ENCODE data around the gene LBH.

The LBH gene

DNA sequence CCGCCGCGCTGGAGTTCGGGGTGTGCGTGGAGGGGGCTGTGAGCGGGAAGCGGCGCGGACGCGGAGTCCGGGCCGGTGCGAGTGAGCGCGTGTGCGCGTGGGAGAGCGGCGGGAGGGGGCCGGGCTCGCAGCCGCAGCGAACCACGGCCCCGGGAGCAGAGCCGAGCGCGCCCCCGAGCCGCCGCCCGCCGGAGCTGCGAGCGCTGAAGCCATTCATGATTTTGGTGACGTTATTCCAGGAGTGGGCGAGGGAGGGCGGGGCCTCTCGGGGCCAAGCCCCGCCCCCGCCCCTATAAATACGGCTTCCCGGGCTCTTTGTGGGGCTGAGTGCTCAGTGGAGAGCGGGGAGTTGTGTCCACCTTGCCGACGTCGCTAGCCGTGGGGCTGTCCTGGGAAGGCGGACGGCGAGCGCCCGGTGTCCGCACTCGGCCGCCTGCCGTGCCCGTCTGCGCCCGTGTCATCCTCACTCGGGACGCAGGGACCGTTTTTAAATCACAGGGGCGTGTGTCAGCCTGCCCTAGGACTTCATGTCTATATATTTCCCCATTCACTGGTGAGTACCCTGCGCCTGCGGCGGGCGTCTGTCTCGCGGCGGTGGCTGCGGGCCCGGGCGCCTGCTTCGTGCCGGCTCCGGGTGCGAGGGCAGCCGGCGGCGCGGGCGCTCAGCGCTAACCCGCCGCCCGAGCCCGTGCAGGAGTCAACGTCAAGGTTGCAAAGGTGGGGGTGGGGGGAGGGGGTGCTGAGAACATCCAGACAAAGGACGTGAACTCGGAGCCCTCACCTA lies at the start of gene LBH:
Gene LBH, plus strand, starts transcription at position 323 of the 784 bp plus-strand sequence. Its CDS starts 205 bp downstream, at position 528.
- peak; percentile 58 for DNase-seq

GRCh38 chr2:30184035-30184434 lies 47.3 kb upstream of the LBH start:
- no peak for DNase-seq

DNA sequence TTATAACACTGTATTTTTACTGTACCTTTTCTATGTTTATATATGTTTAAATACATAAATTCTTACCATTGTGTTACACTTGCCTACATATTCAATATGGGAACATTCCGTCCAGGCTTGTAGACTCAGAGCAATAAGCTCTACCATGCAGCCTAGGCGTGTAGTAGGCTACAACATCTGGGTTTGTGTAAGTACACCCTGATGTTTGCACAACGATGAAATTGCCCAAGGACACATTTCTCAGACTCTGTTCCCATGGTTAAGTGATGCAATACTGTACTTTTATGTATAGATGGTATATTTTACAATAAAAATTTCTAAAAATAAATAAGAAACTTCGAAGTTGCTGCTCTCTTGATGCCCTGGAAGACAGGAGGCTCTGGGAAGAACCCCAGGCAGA lies 46.2 kb upstream of the LBH start:
- DNase-seq, result no peak

GRCh38 chr2:30188292-30188691 lies 43.0 kb upstream of the LBH start:
- DNase-seq, result no peak

GRCh38 chr2:30190637-30191036 lies 40.7 kb upstream of the LBH start:
- no peak for DNase-seq

- no peak for DNase-seq
These were observed 40.2 kb upstream of the LBH start for GRCh38 chr2:30191107-30191506.

- no peak for DNase-seq
These were observed 39.5 kb upstream of the LBH start for GRCh38 chr2:30191819-30192271.

DNA sequence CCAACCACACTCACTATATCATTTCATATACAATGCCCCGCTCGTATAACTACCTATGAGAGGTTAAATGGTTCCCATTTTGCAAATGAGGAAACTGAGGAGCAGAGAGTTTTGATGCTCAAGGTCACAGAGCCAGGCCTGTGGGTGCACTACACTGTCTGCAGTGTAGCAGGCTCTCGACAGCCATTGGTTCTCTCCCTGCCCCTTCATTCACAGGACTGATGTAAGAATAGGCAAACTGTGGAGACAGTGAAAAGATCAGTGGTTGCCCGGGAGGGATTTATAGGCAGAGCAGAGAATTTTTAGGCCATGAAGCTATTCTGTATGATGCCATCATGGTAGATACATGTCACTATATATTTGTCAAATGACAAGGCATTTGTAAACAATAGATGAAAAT lies 39.0 kb upstream of the LBH start:
- DNase-seq, result no peak

GRCh38 chr2:30193104-30193681 lies 38.1 kb upstream of the LBH start:
- no peak for DNase-seq

DNA sequence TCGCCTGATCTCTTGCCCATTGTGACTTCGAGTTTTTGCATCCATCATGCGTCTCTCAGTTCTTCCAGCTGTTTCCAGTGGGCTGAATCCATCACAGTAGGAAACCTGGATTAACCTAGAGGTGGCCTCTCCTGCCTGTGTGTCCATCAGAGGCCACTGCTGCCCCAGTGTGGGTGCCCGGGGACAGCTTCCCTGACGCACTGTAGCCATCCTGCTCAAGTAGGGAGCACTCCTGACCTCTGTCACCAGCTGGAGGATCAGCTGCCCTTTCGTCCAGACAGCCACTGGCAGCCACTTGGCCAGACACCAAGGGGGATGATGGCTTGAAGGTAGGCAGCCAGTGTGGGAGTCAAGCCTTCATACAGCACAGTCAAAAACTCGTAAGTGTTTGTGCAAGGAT lies 36.9 kb upstream of the LBH start:
- no peak for DNase-seq

DNA sequence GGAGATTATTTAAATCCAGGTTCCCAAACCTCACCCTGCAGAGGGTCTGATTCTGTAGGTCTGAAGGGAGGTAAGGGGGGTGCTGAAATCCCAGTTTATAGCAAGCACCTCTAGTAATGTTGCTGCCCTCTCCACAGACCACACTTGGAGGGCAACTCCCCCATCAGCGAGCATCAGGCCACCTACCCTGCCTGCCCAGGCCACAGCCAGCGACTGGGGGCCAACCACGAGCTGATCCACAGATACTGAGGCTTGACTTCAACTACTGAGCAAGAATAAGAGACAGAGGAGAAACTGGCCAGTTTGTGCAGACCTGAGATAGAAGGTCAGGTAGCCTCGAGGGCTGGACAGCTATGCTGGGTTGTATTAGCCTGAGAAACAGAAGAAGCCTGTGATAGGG lies 36.3 kb upstream of the LBH start:
- no peak for DNase-seq

GRCh38 chr2:30197570-30198192 lies 33.7 kb upstream of the LBH start:
- no peak for DNase-seq

DNA sequence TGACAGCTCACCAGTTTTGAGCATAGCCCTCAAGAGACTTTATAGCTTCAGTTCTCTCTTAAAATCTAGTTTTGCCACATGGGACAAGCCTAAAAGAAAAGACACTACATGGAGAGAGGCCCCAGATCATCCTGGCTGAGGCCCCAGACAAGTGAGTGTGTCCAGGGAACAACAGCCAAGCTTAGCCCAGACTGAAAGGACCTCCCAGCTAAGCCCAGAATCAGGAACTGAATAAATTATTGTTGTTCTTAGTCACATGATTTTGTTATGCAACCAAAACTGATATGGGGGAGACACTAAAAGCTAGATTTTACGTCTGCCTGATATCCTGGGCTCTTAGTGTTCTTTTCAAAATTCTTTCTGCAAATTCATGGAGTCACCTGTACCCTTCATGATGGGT lies 29.3 kb upstream of the LBH start:
- no peak for DNase-seq

GRCh38 chr2:30203156-30203555 lies 28.2 kb upstream of the LBH start:
- DNase-seq, result no peak

- no peak for DNase-seq
These were observed 27.1 kb upstream of the LBH start for GRCh38 chr2:30204281-30204680.

- no peak for DNase-seq
These were observed 25.9 kb upstream of the LBH start for GRCh38 chr2:30205456-30205855.

GRCh38 chr2:30206461-30207430 lies 24.6 kb upstream of the LBH start:
- no peak for DNase-seq

DNA sequence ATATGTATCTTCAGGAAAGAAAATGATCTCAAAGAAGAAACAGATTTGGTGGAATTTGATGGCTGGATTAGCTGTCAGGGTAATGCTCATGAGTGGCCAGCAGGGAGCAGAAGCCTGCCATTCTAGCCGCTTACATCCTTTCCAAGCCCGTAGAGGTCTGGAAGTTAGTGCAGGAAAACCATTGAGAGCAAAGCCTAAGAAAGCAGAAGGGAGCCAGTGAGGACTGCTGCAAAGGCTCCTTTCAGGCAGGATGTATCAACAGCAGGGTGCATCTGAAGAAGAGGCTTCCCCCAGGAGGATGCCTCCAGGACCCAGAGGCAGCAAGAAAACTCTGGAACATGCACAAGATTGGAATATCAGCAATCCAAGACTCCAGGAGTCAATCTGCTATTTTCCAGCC lies 22.9 kb upstream of the LBH start:
- DNase-seq, result peak; percentile 66

GRCh38 chr2:30209227-30209626 lies 22.1 kb upstream of the LBH start:
- no peak for DNase-seq

DNA sequence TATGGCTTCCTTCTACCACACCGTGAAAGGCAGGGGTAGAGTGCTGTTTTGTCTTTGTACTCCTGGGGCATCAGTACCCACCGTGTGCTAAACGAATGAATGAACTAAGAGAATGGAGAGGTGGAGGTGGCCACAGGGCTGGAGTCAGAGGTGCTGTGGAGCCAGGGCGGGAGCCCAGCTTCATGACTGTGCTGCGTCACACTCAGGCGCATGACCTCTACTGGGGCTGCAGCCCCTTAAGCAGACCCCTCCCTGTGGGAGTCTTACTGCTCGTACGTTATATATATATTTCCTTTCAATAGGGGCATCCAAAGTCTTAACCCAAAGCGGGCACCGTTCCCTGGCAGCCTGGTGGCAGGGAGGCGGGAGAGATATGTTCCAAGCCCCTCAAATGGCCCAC lies 18.0 kb upstream of the LBH start:
- no peak for DNase-seq

GRCh38 chr2:30213907-30214463 lies 17.3 kb upstream of the LBH start:
- DNase-seq, result no peak

DNA sequence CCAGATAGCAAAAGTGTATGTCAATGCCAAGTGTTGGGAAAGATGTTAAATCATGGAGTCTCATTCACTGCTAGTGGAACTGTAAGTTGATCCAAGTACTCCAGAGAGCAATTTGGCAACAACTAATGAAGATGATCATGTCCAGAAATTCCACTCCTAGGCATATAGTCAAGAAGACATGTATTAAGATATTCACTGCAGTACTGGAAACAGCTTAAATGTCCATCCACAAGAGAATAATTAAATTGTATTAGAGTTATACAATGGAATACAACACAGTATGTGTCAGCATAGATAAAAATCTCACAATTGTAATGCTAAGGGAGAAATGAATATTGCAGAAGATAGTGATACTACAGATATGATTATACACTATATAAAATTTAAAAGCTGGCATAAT lies 15.2 kb upstream of the LBH start:
- DNase-seq, result no peak

All from NCI-H524 treated with DMSO at 0.1 percent for 48 hours (cell line).